Right forelimb (tissue), 1 donor: ENCODE data around the gene UTRN.

Source experiments
- DNase-seq: peaks from one replicate; pipeline ENCODE4 v3.0.0-alpha.2; 2018

The UTRN gene

GRCh38 chr6:144314562-144314961 is 29.4 kb downstream of the UTRN start:
- DNase-seq = no peak

GRCh38 chr6:144315226-144315980 is 30.3 kb downstream of the UTRN start:
- no peak for DNase-seq

- DNase-seq = no peak
These were observed 31.1 kb downstream of the UTRN start for GRCh38 chr6:144315981-144316861.

GRCh38 chr6:144316862-144317195 is 31.7 kb downstream of the UTRN start:
- no peak for DNase-seq

GRCh38 chr6:144317736-144318135 is 32.6 kb downstream of the UTRN start:
- DNase-seq = no peak

- no peak for DNase-seq
These were observed 34.1 kb downstream of the UTRN start for GRCh38 chr6:144319211-144319610.

- DNase-seq = no peak
These were observed 35.6 kb downstream of the UTRN start for GRCh38 chr6:144320741-144321140.

- no peak for DNase-seq
These were observed 36.9 kb downstream of the UTRN start for GRCh38 chr6:144321839-144322591.

GRCh38 chr6:144325232-144325631 is 40.1 kb downstream of the UTRN start:
- DNase-seq = no peak

- DNase-seq = no peak
These were observed 41.3 kb downstream of the UTRN start for GRCh38 chr6:144326393-144326792.

GRCh38 chr6:144327081-144327480 is 41.9 kb downstream of the UTRN start:
- no peak for DNase-seq

- DNase-seq = no peak
These were observed 45.2 kb downstream of the UTRN start for GRCh38 chr6:144330017-144330987.

GRCh38 chr6:144331491-144331969 is 46.4 kb downstream of the UTRN start:
- DNase-seq = no peak

- DNase-seq = no peak
These were observed 47.0 kb downstream of the UTRN start for GRCh38 chr6:144332177-144332576.

- DNase-seq = no peak
These were observed 49.1 kb downstream of the UTRN start for GRCh38 chr6:144334150-144334708.
